Activated CD8-positive, alpha-beta memory T cell treated with anti-CD3 and anti-CD28 coated beads for 4 hours (primary cell): ENCODE measurements around the gene PTPRN2.
"Not testable (repeated sequence)": the region's sequence is repeated elsewhere in the genome, so short reads cannot be mapped to it uniquely, and the experiment has no call there.

Source experiments
- DNase-seq, 2 donors: peaks; one replicate each; pipeline ENCODE4 v3.0.0-alpha.2; 2020; ENCODE audit warnings: low read depth in 2 of 2

PTPRN2 gene

GRCh38 chr7:158350166-158350900 is 237.3 kb downstream of the PTPRN2 start:
- no peak for DNase-seq

DNA sequence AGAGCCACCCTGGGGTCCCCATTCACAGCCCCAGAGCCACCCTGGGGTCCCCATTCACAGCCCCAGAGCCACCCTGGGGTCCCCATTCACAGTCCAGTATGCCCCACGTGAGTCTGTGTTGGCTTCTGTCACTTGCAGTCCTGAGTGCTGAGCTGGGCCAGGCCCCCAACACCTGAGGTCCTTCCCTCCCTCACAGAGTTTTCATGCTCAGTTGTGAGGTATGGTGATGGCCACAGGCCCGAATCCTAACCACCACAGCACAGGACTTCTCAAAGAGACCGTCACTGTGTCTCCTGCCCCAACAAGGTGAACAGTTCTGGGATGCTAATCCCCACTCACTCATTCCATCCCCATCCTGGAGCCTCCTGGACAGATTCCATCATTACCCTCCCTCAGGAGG is 239.2 kb downstream of the PTPRN2 start:
- no peak for DNase-seq

- DNase-seq: not testable (repeated sequence)
Observed at GRCh38 chr7:158348039-158348438, 239.6 kb downstream of the PTPRN2 start.

DNA sequence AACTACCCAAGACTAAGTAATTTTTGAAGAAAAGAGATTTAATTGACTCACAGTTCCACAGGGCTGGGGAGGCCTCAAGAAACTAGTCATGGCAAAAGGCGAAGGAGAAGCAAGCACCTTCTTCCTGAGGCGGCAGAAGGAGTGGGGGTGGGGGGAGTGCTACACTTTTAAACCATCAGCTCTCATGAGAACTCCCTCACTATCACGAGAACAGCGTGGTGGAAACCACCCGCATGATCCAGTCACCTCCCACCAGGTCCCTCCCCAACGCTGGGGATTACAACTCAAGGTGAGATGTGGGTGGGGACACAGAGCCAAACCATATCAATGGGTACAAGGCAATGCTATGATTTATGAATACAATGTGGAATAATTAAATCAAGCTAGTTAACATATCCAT is 241.9 kb downstream of the PTPRN2 start:
- DNase-seq: no peak

- no peak for DNase-seq
Observed at GRCh38 chr7:158344706-158345300, 242.8 kb downstream of the PTPRN2 start.

- DNase-seq: no peak
Observed at GRCh38 chr7:158343936-158344455, 243.6 kb downstream of the PTPRN2 start.

DNA sequence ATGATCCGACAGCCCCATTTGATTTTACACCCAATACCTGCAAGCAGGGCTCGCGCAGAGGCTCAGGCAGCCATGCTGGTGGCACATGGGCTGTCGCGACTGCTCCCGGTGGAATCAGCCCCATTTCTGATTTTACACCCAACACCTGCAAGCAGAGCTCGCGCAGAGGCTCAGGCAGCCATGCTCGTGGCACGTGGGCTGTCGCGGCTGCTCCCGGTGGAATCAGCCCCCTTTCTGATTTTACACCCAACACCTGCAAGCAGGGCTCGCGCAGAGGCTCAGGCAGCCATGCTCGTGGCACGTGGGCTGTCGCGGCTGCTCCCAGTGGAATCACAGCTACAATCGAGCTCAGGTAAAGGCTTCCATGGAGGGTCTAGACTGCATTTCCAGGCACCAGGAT is 244.1 kb downstream of the PTPRN2 start:
- no peak for DNase-seq

- DNase-seq: not testable (repeated sequence)
Observed at GRCh38 chr7:158341097-158341496, 246.5 kb downstream of the PTPRN2 start.

GRCh38 chr7:158336952-158337351 is 250.7 kb downstream of the PTPRN2 start:
- not testable (repeated sequence) for DNase-seq

DNA sequence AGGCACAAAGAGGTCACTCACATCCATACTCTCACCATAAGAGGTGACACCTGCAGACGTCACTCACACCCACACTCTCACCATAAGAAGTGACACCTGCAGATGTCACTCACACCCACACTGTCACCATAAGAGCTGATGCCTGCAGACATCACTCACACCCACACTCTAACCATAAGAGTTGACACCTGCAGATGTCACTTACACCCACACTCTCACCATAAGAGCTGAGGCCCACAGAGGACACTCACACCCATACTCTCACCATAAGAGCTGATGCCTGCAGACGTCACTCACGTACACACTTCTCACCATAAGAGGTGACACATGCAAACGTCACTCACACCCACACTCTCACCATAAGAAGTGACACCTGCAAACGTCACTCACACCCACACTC is 255.1 kb downstream of the PTPRN2 start:
- not testable (repeated sequence) for DNase-seq

- DNase-seq: not testable (repeated sequence)
Observed at GRCh38 chr7:158331826-158332450, 255.7 kb downstream of the PTPRN2 start.

GRCh38 chr7:158329686-158330085 is 257.9 kb downstream of the PTPRN2 start:
- no peak for DNase-seq

DNA sequence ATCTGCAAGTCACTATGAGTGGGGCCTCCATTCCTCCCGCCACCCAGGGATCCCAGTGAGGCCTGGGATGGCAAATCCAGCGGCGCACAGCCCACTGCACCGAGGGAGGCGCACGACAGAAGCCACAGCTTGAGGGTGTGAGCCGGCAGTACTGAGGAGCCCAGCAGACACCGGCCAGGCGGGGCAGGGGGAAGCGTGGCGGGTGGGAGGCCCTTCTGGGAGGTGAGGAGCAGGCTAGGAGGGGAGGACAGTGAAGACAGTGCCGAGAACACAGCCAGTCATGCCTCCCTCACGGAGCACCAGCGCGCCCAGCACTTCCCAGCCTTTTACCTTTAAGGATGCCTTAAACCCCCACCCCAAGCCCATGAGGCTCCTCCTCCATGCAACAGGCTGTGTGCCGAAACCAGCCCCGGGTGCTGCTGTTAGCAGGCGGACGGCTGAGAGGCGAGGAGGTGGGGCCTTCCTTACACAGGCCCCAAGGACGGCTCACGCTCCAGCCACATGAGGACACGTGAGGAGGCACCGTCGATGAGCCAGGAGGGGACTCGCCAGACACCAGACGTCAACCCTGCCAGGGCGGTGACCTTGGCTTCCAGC is 258.5 kb downstream of the PTPRN2 start:
- no peak for DNase-seq

DNA sequence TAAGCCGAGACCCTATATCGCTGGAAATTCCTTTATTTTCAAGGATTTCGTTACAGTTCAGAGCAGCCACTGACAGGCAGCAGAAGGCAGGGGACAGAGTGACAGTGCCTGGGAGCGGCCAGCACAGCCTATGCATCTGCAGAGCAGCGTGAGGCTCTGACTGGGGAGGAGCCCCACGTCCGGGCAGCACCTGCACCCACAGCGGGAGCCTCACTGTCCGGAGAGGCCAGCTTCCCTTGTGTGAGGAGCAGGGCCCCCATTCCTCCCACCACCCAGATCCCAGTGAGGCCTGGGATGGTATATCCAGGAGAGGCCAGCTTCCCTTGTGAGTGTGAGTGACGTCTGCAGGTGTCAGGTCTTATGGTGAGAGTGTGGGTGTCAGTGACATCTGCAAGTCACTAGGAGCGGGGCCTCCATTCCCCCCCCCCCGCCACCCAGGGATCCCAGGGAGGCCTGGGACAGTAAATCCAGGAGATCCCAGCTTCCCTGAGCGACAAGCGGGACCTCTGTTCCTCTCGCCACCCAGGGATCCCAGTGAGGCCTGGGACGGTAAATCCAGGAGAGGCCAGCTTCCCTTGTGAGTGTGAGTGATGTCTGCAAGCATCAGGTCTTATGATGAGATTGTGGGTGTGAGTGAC is 259.1 kb downstream of the PTPRN2 start:
- no peak for DNase-seq

DNA sequence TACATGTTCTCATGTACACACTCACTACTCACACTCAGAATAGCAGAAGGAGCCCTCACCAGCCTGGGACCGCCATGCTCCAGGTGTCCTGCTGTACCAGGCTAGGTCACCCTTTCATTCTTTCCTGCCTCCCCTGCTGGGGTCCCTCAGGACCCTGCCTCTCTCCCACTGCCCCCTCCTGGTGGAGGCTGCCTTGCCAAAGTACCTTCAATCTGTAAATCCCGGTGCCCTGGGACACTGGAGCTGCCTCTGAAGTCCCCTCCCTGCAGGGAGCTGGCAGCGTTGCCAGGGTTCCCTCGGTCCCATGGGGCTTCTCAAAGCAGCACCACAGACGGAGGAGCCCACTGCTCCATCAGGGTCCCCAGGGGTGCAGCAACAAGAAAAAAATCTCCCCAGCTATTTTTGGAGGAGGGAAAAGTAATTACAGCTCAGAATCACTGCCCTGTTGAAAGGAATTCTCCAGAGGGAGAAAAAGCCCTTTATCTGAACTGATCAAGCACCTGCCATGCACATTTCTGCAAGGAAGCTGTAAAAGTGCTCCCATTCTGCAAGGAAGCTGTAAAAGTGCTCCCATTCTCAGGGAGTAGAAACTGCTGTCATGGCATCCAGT is 259.9 kb downstream of the PTPRN2 start:
- no peak for DNase-seq

DNA sequence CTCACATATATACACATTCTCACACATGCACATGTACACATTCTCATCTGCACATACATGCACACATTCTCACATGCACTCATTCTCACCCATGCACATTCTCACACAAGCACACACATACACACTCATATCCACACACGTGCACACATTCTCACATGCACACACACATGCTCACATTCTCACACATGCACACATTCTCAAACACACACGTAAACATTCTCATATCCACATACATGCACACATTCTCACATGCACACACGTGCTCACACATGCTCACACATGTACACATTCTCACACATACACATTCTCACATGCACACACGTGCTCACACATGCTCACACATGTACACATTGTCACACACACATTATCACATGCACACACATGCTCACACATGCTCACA is 260.6 kb downstream of the PTPRN2 start:
- DNase-seq: no peak

GRCh38 chr7:158325530-158326381 is 261.9 kb downstream of the PTPRN2 start:
- DNase-seq: no peak

DNA sequence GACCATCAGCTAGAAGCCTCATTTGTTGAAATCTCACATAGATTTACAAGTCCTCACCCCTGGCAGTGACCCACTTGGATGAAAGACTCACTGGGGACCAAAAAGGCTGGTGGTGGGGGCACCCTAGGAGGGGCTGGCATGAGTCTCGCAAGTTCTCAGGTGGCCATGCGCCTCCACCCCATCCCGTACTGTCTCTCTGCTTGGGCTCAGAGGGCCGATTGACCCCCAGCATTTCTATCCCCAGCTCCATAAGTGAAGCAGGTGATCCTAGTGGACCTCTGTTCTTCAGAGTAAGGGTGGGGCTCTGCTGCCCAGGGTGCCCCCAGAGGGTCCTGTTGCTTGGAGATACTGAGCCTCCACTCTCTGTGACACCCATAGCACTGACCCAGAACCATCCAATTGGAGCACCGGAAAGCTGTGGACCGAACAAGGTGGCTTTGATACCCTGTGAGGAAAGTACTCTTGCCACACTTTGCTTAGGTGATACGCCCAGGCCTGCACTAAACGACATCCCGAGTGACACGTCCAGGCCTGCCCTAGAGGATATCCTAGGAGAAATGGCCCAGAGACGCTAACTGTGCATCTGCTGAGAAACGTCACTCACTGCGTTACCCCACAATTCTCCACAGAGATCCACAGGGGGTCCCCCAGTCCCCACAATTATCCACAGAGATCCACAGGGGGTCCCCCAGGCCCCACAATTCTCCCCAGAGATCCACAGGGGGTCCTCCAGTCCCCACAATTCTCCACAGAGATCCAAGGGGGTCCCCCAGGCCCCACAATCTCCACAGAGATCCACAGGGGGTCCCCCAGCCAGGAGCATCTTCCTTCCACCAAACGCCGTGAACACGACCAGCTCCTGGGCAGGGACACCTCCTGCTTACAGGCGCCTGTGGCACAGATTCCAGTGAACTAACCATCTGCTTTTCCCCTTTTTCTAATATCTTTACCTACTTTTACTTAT is 262.9 kb downstream of the PTPRN2 start:
- no peak for DNase-seq

DNA sequence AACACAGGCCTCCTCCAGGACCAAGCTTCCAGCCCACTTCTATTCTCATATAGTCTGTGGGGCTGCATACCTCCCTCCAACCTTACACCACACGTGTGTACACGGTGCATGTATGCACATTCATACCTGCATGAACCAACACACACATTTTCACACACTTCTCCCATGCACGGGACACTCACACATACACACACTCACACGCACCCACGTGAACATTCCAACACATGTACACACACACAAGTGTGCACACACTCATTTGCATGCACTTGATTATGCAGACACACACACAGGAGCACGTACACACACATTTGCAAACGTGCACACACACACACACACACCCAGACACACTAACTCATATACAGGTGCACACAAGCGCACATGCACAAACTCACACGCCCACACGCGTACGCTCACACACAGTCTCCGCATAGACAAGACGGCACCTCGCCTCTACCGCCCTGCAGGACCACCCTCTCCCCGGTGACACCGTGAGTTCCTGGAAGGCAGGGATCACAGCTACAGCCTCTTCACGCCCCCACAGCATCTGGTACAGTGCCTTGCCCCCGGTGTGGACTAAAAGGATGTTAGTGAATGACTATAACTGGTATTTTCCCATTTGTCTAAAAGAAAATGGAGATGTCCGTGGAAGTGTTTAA is 263.8 kb downstream of the PTPRN2 start:
- DNase-seq: no peak
